Stimulated activated CD8-positive, alpha-beta memory T cell treated with anti-CD3 and anti-CD28 coated beads, Interleukin-4, amount 100 ng/mL, for 24 hours (primary cell): ENCODE results near the gene MARVELD1.

Experiments used
- DNase-seq: peaks from one replicate; pipeline ENCODE4 v3.0.0-alpha.2; 2020; ENCODE audit warnings: low read depth

MARVELD1 gene

DNA sequence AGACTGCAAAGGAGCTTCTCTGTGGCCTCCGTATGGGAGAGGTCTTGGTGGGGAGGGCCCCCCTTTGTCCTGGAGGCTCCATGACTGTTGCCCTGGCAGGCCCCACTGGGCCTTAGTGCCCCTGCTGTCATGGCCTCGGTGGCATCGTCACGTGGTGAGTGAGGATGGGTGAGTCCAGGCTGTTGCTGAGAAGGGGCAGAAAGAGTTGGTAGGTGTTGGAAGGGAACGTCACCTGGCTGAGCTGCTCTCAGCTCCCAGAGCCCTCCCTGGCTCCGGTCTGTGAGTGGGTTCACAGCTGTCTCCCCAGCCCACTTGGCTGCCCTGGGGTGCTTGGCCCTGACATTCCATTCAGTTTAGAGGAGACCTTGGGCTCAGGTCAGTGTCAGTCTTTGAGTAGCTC is 42.2 kb downstream of the MARVELD1 start:
- DNase-seq: no peak

DNA sequence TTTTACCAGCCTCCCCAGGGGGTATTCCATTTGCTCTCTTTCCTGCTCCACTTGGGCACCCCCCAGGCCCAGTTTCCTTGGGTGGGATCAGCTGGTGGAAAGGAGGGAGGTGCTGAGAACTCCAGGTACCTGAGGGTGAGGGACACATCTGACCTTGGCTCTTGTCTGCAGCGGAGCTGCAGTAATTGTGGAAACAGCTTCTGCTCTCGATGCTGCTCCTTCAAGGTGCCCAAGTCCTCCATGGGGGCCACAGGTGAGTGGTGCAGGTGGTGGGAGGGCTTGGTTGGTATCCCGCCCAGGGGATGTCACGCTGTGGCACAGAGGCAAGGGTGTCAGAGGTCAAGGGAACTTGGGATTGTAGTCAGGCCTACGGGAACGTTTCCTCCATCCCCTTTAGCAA is 43.9 kb downstream of the MARVELD1 start:
- DNase-seq: no peak

DNA sequence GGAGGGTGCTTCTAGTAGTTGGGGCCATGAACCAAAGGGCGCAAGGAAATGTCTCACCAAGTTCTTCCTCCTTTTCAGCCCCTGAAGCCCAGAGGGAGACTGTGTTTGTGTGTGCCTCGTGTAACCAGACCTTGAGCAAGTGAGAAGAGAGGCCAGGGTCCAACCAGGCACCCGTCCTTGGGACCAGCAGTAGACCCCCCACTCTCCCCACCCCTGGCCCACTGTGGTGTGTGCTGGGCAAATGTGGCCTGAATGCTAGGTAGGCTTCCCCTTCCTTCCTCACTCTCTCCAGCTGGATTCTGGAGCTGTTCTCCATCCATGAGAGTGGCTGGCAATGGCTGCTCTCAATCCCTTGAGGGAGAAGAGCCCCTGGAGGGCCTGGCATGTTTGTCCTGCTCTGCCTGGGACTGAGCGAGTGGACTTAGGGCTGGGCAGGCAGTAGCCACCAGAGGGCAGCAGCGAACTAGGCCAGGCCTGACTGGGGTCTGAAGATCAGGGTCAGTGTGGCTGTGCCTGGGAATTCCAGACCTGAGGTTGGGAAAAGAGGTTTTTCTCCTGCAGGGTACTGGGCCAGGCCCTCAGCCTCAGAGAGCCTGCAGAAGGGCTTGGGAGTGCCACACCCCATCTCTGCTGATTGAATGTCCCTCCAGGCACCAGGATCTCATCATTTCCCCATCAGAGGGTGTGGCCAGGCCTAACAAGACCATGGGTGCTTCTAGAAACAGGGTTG is 45.8 kb downstream of the MARVELD1 start:
- peak; percentile 25 for DNase-seq

DNA sequence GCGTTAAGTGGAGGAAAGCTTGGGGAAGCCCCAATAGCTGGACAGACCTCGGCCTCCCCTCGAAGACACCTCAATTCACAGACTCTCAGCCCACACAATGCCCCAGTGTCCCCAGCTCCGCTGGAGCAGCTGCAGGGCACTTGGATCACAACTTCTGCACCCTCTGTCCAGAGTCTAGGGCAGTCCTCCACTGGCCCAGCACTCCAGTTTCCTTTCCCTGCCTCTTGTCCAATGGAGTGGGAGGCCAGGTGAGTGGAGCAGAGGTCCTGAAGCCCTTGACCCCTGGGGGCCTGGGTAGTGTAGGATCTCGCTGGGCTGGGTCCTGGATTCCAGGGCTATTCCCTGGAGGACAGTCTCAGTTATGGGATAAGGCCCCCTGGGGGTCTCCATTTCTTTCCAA is 46.4 kb downstream of the MARVELD1 start:
- DNase-seq: no peak

DNA sequence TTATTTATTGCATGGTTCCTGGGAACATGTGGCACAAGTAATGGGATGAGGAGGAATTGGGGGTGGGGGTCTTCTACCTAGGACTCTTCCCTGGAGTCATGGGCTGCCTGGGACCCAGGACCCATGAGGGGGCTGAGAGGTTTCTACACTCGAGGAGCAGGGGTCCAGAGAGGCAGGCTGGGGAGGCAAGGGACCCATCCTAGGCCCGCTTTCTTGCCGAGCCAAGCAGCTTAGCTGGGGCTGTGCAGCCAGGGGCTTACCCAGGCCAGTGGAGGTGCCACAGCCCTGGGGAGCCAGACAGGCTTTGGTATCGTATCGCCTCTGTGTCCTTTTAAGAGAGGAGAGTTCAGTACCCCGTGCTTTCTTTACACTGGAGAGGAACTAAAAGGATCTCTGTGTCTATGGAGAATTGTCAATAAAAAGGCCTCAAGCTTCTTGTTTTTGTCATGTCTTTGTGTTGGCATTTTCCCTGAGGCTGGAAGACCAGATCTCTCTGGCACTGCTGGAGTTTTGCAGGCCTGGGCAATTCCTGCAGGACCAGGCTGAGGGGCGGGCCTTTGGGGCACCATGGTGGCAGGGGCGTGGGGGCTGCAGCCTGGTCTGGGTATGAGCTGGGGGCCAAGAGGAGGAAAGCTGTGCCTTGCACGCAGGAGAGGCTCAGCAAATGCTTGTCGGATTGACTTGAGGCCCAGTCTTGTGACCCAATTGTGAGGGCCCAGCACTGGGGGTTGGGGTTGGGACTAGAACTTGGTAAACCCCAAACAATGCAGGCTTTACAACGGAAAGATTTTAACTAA is 47.1 kb downstream of the MARVELD1 start:
- DNase-seq: no peak

DNA sequence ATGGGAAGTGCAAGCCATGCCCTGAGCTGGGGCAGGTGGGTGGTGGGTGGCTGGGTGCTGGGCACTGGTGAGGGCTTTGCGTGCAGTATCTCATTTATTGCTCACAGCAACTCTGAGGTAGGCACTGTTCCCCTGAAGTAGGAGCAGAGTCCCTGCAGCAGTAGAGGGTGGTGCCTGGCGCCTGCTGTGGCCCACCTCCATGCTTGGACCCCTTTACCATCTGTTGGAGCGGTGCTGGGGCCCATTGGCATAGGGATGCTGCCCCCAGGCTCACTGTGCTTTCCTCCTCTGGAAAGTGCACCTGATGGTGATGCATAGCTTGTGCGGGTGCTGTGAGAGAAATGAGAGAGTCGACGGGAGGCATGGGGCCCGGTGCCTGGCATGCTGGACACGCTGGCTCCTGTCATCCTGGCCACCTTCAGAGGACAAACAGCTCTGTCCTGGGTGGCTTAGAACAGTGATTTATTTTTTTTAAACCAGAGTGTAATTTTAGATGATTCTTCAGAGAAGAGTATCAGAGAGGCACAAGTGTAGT is 47.9 kb downstream of the MARVELD1 start:
- DNase-seq: no peak

DNA sequence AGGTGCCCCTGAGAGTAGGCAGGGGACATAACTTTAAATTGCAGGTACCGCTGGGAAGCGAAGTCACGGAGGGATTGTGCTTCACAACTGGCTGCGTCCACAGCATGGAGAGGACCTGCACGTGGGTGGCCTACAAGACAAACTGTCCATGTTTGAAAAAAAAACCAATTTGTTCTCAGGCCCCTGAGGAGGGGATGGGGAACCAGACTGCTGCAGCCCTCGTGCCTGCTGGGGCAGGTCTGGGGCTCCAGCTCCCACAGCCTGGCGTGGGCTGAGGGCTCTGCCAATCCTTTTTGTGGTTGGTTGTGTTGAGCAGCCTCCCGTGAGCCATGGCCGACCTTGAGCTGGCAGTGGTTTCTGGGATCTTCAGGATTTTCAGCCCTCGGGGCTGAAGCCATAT is 48.5 kb downstream of the MARVELD1 start:
- no peak for DNase-seq

DNA sequence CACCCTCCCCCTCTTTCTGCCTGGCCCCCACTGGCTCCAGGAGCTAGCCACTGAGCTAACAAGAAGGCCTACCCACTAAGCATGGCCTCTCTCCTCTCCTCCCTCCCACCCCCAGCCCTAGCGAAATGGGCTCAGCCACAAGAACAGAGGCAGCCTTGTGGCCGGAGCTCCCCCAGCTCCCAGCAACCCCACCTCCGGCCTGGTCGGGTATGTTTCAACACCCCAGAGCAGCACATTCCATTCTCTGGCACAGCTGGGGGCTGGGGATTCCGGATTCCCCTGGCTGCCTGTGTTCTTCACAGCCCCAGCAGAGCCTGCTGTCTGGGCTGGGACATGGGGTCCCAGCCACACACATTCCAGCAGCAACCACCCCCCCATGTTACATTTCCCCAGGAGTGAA is 49.3 kb downstream of the MARVELD1 start:
- no peak for DNase-seq

DNA sequence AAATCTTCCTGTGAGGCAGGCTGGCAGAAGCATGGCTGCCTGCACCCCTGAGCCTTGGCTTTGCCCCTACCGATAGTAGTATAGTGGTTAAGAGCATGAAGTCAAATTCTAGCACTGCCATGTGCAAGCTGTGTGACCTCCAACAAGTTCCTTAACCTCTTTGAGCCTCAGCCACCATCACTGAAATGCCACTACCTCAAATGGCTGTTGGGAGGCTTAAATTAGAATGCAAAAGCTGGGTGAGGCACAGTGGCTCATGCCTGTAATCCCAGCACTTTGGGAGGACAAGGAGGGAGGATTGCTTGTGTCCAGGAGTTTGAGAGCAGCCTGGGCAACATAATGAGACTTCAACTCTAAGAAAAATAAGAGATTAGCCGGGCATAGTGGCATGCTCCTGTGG is 49.9 kb downstream of the MARVELD1 start:
- no peak for DNase-seq

DNA sequence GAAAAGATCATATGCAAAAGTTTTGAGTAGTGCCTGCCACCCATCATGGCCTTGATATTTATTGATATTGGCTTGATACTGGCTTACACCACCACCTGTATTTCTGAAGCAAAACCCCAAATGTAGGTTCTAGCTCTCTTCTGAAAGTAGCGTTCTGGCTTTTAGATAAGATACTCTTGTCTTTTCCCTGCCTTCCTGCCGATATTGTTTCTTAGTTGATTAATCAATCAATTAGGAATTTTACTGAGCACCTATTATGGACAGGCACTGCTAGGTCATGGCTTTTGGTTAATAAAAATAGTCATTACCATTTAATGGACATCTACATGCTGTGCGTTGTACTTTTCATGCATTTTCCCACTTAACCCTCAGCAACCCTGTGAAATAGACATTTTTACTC is 50.4 kb downstream of the MARVELD1 start:
- no peak for DNase-seq

DNA sequence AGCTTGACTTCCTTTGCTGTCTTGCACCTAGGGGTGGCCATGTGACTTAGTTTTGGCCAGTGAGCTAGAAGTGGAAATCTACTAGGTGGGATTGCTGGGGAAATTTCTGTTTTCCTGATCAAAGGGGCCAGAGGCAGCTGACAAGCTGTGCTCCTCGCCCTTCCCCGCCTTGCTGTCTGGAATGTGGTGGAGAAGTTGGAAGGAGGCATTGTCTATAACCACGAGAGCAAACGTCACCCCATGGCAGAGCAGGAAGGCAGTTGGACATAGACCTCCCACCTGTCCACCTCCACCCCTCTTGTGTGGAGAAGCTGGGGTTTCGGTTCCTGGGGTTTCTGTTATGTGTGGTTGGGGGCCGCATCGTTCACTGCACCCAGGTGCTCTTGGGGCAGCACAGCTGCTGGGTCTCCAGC is 51.0 kb downstream of the MARVELD1 start:
- no peak for DNase-seq

DNA sequence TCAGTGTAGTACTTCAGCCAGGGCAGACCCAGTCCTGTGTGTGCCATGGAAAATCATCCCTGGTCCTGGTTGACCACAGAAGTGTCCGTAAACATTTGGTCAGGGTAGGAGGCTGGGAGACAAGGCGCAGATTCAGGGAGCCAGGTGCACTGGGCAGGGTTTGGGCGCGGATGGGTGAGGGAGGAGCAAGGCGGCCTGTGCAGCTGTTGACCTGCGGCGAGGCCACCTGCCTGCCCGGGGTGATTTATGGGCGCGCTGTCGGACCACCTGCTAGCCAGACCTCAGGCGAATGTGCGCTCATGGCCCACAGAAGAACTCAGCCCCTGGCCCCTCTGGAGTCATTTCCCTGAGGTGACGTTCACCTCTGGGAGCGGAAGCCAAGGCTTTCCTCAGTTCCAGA is 51.7 kb downstream of the MARVELD1 start:
- no peak for DNase-seq

DNA sequence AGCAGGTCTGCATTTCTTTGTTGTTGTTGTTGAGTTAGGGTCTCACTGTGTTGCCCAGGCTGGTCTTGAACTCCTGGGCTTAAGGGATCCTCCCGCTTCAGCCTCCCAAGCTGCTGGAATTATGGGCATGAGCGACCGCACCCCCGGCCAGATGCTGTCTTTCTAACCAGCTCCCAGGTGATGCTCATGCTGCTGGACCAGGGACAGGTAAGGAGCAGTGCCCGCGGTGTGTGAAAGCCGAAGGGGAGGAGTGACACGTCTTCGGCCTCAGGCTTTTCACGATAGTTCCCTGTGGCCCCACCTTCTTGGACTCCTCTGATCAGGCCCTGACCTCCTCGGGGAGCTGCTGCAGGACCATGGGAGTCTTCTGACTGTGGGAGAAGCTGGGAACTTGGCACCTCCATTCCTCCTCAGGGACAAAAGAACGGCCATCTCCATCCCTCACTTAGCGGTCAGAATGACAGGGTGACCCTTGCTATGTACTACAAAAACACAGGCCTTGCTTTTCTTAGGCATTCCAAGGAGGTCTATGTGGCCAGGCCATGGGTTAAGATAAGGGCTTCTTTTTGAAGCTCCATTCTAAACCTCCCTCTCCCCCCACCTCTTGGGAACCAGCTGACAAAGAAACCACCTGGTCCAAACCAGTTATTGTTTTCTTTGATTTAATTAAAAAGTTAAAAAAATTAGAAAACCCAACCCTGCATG is 52.7 kb downstream of the MARVELD1 start:
- DNase-seq: no peak

DNA sequence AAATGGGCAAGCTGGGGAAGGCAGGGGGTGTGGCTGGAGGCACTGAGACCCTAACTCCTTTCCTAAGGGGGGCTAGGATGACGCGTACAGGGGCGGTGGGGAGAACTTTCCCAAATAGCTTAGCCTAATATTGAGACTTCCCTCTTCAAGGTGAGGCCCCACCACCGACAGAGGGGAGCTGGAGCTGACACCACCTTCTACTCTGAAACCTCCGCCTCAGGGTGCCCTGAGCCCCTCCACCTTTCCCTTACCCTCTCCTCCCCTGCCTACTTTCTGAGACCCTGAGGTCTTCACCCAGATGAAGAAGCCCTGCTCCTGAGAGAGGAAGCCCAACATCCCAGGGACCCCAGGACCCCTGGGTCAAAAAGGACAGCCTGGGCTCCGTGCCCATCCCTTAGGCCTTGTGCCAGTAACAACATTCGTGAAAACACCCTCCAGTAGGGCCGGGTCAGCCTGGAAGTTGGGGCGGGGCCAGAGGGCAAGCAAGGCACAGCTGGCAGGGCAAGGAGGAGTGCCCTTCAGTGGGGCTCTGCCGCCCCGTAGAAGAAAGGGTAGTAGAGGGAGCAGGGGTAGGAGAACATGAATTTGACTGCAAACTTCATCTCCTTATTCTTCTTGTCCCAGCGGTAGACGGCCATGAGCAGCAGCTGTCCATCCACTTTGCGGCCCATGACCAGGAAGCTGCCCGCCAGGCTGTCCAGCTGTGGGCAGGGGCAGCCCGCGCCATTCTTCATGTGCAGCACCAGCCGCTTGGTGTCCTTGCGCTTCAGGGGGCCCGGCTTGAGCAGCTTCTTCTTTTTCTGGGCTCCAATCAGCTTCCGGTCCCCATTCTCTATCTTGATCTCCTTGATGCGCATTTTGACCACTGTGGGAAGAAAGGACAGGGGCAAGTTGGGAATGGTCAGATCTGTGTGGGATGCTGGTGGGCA is 53.7 kb downstream of the MARVELD1 start:
- DNase-seq: no peak
